CD4-positive, alpha-beta T cell treated with Interleukin-6 for 4 hours (primary cell): ENCODE measurements around the gene SCGB2A2.

Experiments
- DNase-seq: peaks from one replicate; pipeline ENCODE4 v3.0.0-alpha.2; 2020; ENCODE audit warnings: mixed read lengths

The SCGB2A2 gene

DNA sequence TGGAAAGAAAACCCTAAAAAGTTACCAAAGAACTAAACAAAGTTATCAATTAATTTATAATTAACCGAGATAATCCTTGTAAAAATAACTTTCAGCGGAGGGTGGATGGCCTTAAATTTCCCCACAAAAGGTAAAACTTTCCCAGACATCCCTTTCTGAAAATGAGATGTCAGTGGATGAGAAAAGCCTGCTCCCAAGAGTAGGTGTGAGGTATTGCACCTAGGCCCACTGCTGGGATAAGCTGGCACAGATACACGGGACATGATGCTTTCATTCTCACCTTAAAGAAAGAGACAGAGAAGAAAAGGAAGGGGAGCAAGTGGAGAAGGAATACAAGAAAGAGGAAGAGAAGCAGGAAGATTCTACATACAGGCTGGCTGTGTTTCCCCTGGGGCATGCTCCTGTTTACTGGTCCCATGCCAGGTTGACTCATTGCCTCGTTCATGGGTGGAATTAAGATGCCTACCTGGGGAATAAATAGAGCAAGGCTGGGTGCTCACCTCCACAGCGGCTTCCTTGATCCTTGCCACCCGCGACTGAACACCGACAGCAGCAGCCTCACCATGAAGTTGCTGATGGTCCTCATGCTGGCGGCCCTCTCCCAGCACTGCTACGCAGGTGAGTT is at the start of gene SCGB2A2:
Gene SCGB2A2 (plus strand): TSS at position 505 of the 625 bp plus-strand sequence. CDS start 59 bp downstream, at position 564.
- DNase-seq, result no peak

DNA sequence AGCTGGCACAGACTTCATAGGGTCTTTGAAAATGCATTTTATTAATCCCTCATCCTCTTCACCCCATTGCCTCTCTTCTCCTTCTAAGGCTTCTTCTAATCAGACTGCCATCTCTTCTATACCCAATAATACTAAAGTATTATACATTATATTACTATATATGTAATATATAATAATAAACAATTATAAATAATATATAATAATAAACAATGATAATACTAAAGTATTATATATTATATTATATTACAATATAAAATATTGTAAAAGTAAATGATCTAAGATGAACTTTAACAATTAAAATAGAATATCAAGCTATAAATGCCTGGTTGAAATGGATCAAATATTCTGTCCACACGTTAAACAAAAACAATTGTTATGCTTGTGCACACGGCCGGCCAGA is 48.5 kb upstream of the SCGB2A2 start:
- no peak for DNase-seq

- DNase-seq, result no peak
These were observed 46.9 kb upstream of the SCGB2A2 start for GRCh38 chr11:62223095-62223494.

GRCh38 chr11:62233730-62234129 is 36.2 kb upstream of the SCGB2A2 start:
- DNase-seq, result no peak

DNA sequence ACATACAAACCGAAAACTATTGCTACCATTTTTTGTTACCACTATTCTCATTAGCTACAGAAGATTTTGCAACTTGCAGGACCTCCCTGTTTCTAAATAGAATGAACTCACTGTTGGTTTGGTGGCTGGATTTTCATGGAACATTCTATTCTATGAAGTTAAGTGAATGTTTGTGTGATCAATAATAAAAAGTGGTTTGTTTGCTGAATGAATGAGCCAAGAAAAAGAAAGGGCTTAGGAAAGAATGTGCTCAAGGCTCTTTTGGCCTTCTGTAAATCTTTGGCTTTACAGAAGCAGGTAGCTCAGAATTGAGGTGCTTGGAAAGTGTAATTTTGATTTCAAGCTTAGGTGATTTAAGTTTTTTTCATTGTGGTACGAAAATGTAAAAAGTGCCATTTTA is 33.8 kb upstream of the SCGB2A2 start:
- DNase-seq, result no peak

DNA sequence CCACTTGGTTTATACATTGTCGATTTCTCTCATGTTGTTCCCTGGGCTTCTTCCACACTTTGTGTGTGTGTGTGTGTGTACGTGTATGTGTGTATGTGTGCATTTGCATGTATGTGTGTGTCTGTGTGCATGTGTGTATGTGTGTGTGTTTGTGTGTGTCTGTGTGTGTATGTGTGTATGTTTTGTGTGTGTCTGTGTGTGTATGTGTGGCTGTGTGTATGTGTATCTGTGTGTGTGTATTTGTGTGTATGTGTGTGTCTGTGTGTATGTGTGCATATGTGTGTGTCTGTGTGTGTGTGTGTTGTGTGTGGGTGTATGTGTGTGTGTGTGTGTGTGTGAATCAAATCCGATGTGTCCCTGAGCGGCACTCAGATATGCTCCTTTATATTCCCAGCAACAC is 32.5 kb upstream of the SCGB2A2 start:
- DNase-seq, result no peak

- DNase-seq, result no peak
These were observed 31.8 kb upstream of the SCGB2A2 start for GRCh38 chr11:62238151-62238550.

GRCh38 chr11:62241095-62241494 is 28.9 kb upstream of the SCGB2A2 start:
- no peak for DNase-seq

DNA sequence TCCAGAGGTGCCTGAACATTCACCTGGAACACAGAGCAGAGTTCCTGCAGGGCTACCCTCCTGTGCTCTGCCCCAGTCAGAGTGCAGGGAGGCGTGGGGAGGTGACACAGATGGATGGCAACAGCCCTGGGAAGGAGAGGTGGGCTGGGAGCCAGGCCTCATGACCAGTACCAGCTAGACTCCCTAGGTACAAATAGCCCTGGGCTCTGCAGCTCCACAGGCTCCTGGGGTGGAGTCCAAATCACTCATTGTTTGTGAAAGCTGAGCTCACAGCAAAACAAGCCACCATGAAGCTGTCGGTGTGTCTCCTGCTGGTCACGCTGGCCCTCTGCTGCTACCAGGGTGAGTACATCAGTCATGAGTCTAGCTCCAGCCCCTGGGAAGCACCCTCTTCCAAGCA is 27.9 kb upstream of the SCGB2A2 start, which contains the start of gene SCGB1D2:
Gene SCGB1D2 (plus strand): TSS at position 219 of the 400 bp plus-strand sequence. CDS start 69 bp downstream, at position 288.
- no peak for DNase-seq

- DNase-seq, result no peak
These were observed 24.6 kb upstream of the SCGB2A2 start for GRCh38 chr11:62245271-62245753.

DNA sequence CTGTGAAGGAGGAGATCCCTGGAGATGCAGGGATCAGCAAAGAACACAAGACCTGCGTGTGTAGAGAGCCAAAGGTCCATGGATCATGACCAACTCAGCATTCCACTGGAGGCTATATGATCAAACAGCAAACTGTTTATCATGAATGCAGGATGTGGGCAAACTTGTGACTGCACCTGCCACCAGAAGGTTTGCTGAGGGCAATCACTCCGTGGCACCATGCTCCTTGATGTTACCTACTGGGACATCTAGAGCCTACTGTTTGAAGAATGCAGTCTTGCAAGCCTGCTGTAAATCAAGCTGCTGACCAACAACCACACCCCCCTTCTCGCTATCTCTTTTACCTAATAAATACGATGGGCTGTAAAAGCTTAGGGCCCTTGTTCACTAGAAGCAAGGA is 18.3 kb upstream of the SCGB2A2 start:
- no peak for DNase-seq

DNA sequence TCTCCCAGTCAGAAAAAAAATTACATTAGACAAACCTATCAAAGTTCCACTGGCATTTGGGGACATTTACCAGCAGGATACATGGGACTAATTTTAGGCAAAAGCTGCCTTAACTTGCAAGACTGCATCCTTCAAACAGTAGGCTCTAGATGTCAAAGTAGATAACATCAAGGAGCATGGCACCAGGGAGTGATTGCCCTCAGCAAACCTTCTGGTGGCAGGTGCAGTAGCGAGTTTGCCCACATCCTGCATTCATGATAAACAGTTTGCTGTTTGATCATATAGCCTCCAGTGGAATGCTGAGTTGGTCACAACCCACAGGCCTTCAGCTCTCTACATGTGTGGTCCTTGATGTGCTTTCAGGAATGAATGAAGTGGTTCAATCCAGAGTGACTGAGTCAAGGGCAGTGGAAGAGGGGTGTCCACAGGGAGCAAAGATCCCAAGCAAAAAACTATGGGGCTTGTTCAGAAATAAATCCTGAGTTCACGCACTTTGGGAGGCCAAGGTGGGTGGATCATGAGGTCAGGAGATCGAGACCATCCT is 15.9 kb upstream of the SCGB2A2 start:
- DNase-seq, result no peak

- no peak for DNase-seq
These were observed 13.7 kb upstream of the SCGB2A2 start for GRCh38 chr11:62256281-62256680.

GRCh38 chr11:62260261-62260953 is 9.6 kb upstream of the SCGB2A2 start:
- DNase-seq, result no peak

GRCh38 chr11:62264004-62264403 is 6.0 kb upstream of the SCGB2A2 start:
- no peak for DNase-seq

GRCh38 chr11:62266558-62266957 is 3.4 kb upstream of the SCGB2A2 start:
- no peak for DNase-seq

- no peak for DNase-seq
These were observed 2.9 kb upstream of the SCGB2A2 start for GRCh38 chr11:62267050-62267449.

DNA sequence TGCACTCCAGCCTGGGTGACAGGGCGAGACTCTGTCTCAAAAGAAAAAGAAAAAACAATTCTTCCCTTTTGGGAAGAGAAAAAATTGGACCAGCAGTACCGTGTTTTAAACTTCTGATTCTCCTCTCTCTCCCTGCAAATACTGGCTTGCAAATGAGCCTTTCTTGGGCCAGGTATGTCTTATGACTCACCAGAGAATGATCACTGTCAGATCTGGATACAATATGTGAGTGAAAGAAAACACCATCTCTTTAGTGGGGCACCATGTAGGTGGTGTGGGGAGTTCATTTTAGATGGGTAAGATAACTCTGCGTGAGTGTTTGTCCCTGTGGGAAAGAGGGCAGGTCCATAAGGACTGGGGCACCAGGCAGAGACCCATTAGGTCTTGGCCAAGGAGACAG is 2.4 kb upstream of the SCGB2A2 start:
- no peak for DNase-seq

DNA sequence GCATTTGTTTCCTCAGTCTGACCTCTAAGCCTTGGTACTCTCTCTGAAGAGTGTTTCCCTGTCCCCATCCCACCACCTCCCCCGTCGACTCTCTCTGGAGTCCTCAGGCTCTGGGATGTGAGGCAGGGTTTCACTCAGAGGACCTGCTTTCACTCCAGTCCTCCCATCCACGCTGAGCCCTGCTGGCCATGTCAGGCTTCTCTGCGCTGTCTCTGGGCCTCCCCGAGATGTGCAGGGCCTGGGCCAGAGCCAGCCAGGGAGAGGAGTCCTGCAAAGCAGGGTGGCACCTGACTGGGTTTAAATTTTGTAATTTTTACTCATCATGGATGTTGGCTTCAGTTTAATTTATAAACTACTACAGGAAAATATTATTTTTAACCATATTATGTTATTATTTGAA is 3.3 kb downstream of the SCGB2A2 start:
- no peak for DNase-seq

GRCh38 chr11:62273789-62274275 is 3.9 kb downstream of the SCGB2A2 start:
- no peak for DNase-seq

DNA sequence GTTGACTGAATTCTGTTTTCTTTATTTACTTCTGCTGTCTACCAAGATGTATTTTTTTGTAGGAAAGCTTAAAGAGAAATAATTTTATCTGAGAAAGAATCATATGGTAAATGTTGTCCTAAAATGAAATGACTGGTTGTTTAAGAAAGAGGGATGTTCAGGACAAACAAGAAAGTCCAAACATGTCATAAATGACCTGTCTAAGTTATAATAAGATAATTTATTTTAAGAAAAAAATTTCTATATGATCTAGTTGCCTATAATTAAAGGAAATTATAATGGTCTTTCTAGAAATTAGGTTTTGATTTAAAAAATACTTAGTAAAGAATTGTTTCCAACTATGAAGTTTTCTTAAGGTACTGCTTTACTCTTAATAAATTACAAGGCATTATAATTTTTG is 10.5 kb downstream of the SCGB2A2 start:
- no peak for DNase-seq

DNA sequence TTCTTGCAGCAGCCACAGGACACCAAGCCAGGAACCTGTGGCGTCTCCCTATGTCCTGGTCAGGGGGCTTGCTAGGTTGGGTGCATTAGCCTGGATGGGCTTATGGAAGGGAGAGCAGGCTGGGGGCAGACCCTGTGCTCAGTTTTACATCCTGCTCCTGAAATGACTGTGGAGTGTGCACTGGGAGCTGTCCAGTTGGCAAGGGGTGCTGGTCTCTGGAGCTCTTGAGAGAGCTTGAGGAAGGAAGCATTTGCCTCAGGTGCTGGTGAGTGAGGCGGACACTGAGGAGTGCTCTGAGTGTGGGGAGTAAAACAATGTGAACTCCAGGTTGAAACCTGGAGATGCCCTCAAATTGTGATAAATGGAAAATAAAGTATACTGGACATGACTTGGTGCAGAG is 25.5 kb downstream of the SCGB2A2 start:
- DNase-seq, result no peak

DNA sequence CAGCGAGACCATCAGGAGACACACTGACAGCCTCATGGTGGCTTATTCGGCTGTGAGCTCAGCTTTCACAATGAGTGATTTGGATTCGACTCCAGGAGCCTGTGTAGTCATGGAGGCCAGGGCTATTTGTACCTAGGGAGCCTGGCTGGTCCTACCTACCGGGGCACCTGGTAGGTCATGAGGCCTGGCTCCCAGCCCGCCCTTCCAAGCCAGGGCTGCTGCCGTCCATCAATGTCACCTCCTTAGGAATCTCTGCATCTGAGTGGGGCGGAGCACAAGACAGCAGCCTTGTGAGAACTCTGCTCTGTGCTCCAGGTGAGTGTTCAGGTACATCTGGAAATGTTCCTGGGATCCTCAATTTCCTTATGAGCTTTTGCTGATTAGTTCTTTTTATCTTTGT is 29.0 kb downstream of the SCGB2A2 start, which contains the start of gene SCGB1D4:
Gene SCGB1D4 (minus strand): TSS at position 101 of the 400 bp plus-strand sequence. CDS start 65 bp downstream, at position 36.
- DNase-seq, result no peak

DNA sequence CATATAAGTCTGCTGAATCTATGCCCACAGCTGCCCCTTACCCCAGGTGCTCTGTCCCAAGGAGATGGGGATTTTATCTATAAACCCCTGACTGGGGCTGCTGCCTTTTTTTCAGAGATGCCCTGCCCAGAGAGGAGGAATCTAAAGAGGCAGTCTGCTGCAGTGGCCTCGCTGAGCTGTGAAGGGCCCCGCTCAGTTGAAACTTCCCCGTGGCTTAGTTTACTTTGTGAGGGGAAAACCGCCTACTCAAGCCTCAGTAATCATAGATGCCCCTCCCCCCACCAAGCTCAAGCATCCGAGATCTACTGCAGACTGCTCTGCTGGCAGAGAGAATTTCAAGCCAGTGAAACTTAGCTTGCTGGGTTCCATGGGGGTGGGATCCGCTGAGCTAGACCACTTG is 36.3 kb downstream of the SCGB2A2 start:
- no peak for DNase-seq
